ENCODE data around the gene SIGLEC10. TPM values are rescaled to one million over a fixed set of nuclear protein-coding genes. Genes with fewer than 3 reads are reported as not detected.
"Not testable (repeated sequence)": the region's sequence is repeated elsewhere in the genome, so short reads cannot be mapped to it uniquely, and the experiment has no call there.

Gene SIGLEC10
- total RNA-seq (2021; ENCODE audit: unreplicated experiment) (not detected), Bru-seq, nascent RNA (not detected), BruChase-seq, experiment 1, labeled RNA remaining after a 2-hour chase (not detected), BruChase-seq, experiment 2, labeled RNA remaining after a 6-hour chase (not detected)
- 0.23 TPM for polyA plus RNA-seq (2012; ENCODE audit: insufficient read length)
- long read RNA-seq, result 0 reads

- intact Hi-C loops (cut with micrococcal nuclease; ENCODE audit: unreplicated experiment), result no loop called here
- TF ChIP-seq REST (IDR thresholded peaks at IDR 0.05; ENCODE audit: insufficient read depth in 1 of 2, low read depth in 2 of 2, low read length in 1 of 2) (no peak), POLR2AphosphoS5 (IDR thresholded peaks at IDR 0.05; ENCODE audit: low read depth, low read length) (no peak), TCF7L2 (IDR thresholded peaks at IDR 0.05; ENCODE audit: low read depth, low read length) (no peak), CTCF (IDR thresholded peaks at IDR 0.05) (no peak), SIN3A (IDR thresholded peaks at IDR 0.05; ENCODE audit: borderline replicate concordance, insufficient read depth, low read depth, low read length) (no peak)
- no peak within 1 kb of the TSS for H3K27ac ChIP-seq (ENCODE audit: low read length)
- no peaks in the 10 kb centered on the region for H3K9me3 ChIP-seq (ENCODE audit: control insufficient read depth, insufficient read depth, low read depth, low read length)
- POLR2A ChIA-PET, result interaction anchor here (0.7 kb wide), 1 partner anchor 25 kb away, joined by 4 read pairs; no protein-coding TSS in a partner anchor
- DNase-seq (ENCODE audit: low read depth, low spot score) (no peak), ATAC-seq (no peak)
- no peak within 1 kb of the TSS for H3K4me3 ChIP-seq (ENCODE audit: low read depth in 2 of 2, low read length in 2 of 2)
- CTCF ChIA-PET, result no interaction called here
- no peaks in the 10 kb centered on the region for H3K27me3 ChIP-seq (ENCODE audit: control insufficient read depth, insufficient read depth, low read length)
- in situ Hi-C loops (cut with HindIII; ENCODE audit: low pct_unique_long_range_greater_than_20kb, low sequenced_read_pairs), result no loop called here
- H3K4me1 ChIP-seq (ENCODE audit: control insufficient read depth, insufficient read depth, low read length), result no peaks in the 10 kb centered on the region
- BruUV-seq (replicated peaks), result no TSS peak
- no peaks in the 10 kb centered on the region for H3K36me3 ChIP-seq (ENCODE audit: control insufficient read depth, insufficient read depth, low read length)
These were observed at the start of gene SIGLEC10 for GRCh38 chr19:51417107-51417809. Gene SIGLEC10 (minus strand): TSS chr19:51417642. CDS start chr19:51417581, 61 bp downstream.

GRCh38 chr19:51466723-51467122 lies 49.3 kb upstream of the SIGLEC10 start:
- H3K27me3 ChIP-seq (ENCODE audit: control insufficient read depth, insufficient read depth, low read length), result peaks cover 5% of the 10 kb centered on the region; the same call in 1 of the 2 replicates
- no peak overlapping the region for H3K4me3 ChIP-seq (ENCODE audit: low read depth in 2 of 2, low read length in 2 of 2)
- no peak for DNase-seq (ENCODE audit: low read depth, low spot score)
- H3K36me3 ChIP-seq (ENCODE audit: control insufficient read depth, insufficient read depth, low read length), result no peaks in the 10 kb centered on the region
- intact Hi-C loops (cut with micrococcal nuclease; ENCODE audit: unreplicated experiment) (no loop called here), in situ Hi-C loops (cut with HindIII; ENCODE audit: low pct_unique_long_range_greater_than_20kb, low sequenced_read_pairs) (no loop called here)
- H3K27ac ChIP-seq (ENCODE audit: low read length), result no peak overlapping the region
- no peaks in the 10 kb centered on the region for H3K4me1 ChIP-seq (ENCODE audit: control insufficient read depth, insufficient read depth, low read length)
- no peaks in the 10 kb centered on the region for H3K9me3 ChIP-seq (ENCODE audit: control insufficient read depth, insufficient read depth, low read depth, low read length)
- ChIA-PET POLR2A (no interaction called here), CTCF (interaction anchor here (0.6 to 1.4 kb wide), 2 partner anchors 190 to 193 kb away, joined by 3 to 4 read pairs; no protein-coding TSS in a partner anchor)
- BruUV-seq (replicated peaks), result no TSS peak
- no peak for TF ChIP-seq CTCF (IDR thresholded peaks at IDR 0.05)
- ATAC-seq, result no peak

GRCh38 chr19:51463976-51464581 lies 46.6 kb upstream of the SIGLEC10 start:
- POLR2A ChIA-PET; H3K36me3 ChIP-seq (ENCODE audit: control insufficient read depth, insufficient read depth, low read length); H3K27me3 ChIP-seq (ENCODE audit: control insufficient read depth, insufficient read depth, low read length); intact Hi-C loops (cut with micrococcal nuclease; ENCODE audit: unreplicated experiment); in situ Hi-C loops (cut with HindIII; ENCODE audit: low pct_unique_long_range_greater_than_20kb, low sequenced_read_pairs); ATAC-seq; H3K4me1 ChIP-seq (ENCODE audit: control insufficient read depth, insufficient read depth, low read length); H3K9me3 ChIP-seq (ENCODE audit: control insufficient read depth, insufficient read depth, low read depth, low read length); CTCF ChIA-PET; H3K4me3 ChIP-seq (ENCODE audit: low read depth in 2 of 2, low read length in 2 of 2); H3K27ac ChIP-seq (ENCODE audit: low read length); DNase-seq (ENCODE audit: low read depth, low spot score); BruUV-seq (replicated peaks): not testable (repeated sequence)
